NCI-H1417 (cell line): ENCODE measurements around the gene LEO1.
A peak's percentile ranks its signal among the peaks of the same experiment; 100 is the strongest.

Experiments used
- DNase-seq, 3 experiments: peaks; one replicate each; lab custom pipeline; 2025; lab: John Stamatoyannopoulos, UW

LEO1 gene

GRCh38 chr15:51931638-51932037 is 39.9 kb downstream of the LEO1 start:
- DNase-seq: no peak

GRCh38 chr15:51931016-51931415 is 40.6 kb downstream of the LEO1 start:
- DNase-seq: no peak

- DNase-seq: no peak
These were observed 44.8 kb downstream of the LEO1 start for GRCh38 chr15:51926809-51927208.

GRCh38 chr15:51924156-51925068 is 47.2 kb downstream of the LEO1 start:
- peak in 2 of 3 experiments; percentile 3 to 20 for DNase-seq

- peak in 2 of 3 experiments; percentile 5 for DNase-seq
These were observed 54.1 kb downstream of the LEO1 start for GRCh38 chr15:51917493-51917892.

- DNase-seq: no peak
These were observed 59.0 kb downstream of the LEO1 start for GRCh38 chr15:51912528-51912927.

- no peak for DNase-seq
These were observed 62.0 kb downstream of the LEO1 start for GRCh38 chr15:51909584-51909983.

GRCh38 chr15:51908316-51908715 is 63.3 kb downstream of the LEO1 start:
- DNase-seq: peak in 1 of 3 experiments; percentile 4

- DNase-seq: peak; percentile 2 to 48 (median 28)
These were observed 64.3 kb downstream of the LEO1 start for GRCh38 chr15:51907136-51907862.

GRCh38 chr15:51904931-51905330 is 66.6 kb downstream of the LEO1 start:
- DNase-seq: no peak

GRCh38 chr15:51904421-51904820 is 67.2 kb downstream of the LEO1 start:
- peak in 2 of 3 experiments; percentile 0 to 30 for DNase-seq

GRCh38 chr15:51889486-51889885 is 82.1 kb downstream of the LEO1 start:
- no peak for DNase-seq

- peak in 2 of 3 experiments; percentile 7 to 16 for DNase-seq
These were observed 82.9 kb downstream of the LEO1 start for GRCh38 chr15:51888593-51889195.
